Measurements from ENCODE around the gene SLC9A9.

DNA sequence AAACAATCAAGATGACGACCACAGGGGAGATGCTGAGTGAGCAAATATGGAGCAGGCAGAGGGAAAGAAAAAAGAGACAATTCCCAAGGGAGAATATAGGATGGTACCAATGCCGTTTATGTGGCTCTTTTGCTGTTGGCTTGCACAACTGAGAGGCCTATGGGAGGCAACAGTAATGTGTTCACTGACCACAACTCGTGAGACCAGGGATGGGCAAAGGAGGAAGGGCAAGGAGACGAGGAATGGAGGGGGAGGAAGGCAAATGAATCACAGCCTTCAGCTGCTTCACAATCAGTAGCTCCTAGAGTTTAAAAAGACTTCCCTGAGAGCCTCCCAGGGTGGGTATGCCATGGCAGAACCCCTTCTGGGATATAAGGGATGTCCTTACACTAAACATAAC lies 131.5 kb downstream of the SLC9A9 start:
- TF ChIP-seq, protein P1, sequence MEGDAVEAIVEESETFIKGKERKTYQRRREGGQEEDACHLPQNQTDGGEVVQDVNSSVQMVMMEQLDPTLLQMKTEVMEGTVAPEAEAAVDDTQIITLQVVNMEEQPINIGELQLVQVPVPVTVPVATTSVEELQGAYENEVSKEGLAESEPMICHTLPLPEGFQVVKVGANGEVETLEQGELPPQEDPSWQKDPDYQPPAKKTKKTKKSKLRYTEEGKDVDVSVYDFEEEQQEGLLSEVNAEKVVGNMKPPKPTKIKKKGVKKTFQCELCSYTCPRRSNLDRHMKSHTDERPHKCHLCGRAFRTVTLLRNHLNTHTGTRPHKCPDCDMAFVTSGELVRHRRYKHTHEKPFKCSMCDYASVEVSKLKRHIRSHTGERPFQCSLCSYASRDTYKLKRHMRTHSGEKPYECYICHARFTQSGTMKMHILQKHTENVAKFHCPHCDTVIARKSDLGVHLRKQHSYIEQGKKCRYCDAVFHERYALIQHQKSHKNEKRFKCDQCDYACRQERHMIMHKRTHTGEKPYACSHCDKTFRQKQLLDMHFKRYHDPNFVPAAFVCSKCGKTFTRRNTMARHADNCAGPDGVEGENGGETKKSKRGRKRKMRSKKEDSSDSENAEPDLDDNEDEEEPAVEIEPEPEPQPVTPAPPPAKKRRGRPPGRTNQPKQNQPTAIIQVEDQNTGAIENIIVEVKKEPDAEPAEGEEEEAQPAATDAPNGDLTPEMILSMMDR (IDR thresholded peaks at IDR 0.05): no peak
- no peak for TF ChIP-seq POLR2A (IDR thresholded peaks at IDR 0.05)

Measured in right lobe of liver (tissue), 4 donors.